HEK293 (cell line): ENCODE measurements around the gene FRMD5.

Source experiments
- CTCF ChIA-PET: fragments of 350-600 bp; formaldehyde crosslinking; extraction: SDS; loops from one replicate; lab custom pipeline; 2021; ENCODE audit warnings: antibody characterized with exemption; lab: Yijun Ruan, JAX
- POLR2A ChIA-PET: fragments of 300-600 bp; formaldehyde crosslinking; extraction: SDS; loops from one replicate; lab custom pipeline; 2020; ENCODE audit warnings: antibody characterized with exemption, inconsistent platforms; lab: Yijun Ruan, JAX
- H3K27ac ChIP-seq: fragments of 200-500 bp; sonication (Bioruptor generic); 2 replicates; pipeline ENCODE4 v1.5.1; 2014; ENCODE audit warnings: low read depth, low read length, control low read depth, inconsistent platforms; ENCODE audit errors: extremely low read depth
- H3K36me3 ChIP-seq, 2 experiments: fragments of 200-500 bp in 1 of 2; sonication (Bioruptor generic) in 1 of 2; 1 replicate in 1 of 2; 2 replicates in 1 of 2; pipeline ENCODE4 v1.5.1; 2014 to 2017; ENCODE audit warnings: inconsistent platforms in 2 of 2, low read length in 2 of 2; ENCODE audit not compliant: control insufficient read depth in 2 of 2, insufficient read depth in 1 of 2
- H3K4me1 ChIP-seq: fragments of 200-500 bp; sonication (Bioruptor generic); 2 replicates; pipeline ENCODE4 v1.5.1; 2014; ENCODE audit warnings: mild to moderate bottlenecking, low read length, inconsistent platforms; ENCODE audit not compliant: control insufficient read depth, insufficient read depth
- H3K4me3 ChIP-seq: 2 replicates; pipeline ENCODE4 v1.5.1; 2011; ENCODE audit warnings: low read depth, mild to moderate bottlenecking, control low read depth, low read length, moderate library complexity
- H3K9me3 ChIP-seq: fragments of 200-500 bp; sonication (Bioruptor generic); 2 replicates; pipeline ENCODE4 v1.5.1; 2014; ENCODE audit warnings: low read depth, low read length, inconsistent platforms; ENCODE audit not compliant: control insufficient read depth, insufficient read depth
- ELK4 ChIP-seq: IDR thresholded peaks from 2 replicates; pipeline ENCODE4 v1.6.1; 2011; ENCODE audit warnings: mild to moderate bottlenecking, low read depth, low read length, borderline replicate concordance
- KLF10 ChIP-seq: fragments of 450-650 bp; IDR thresholded peaks from 2 replicates; pipeline ENCODE4 v1.5.1; 2018; ENCODE audit warnings: missing biosample characterization, mild to moderate bottlenecking, missing genetic modification characterization
- PRDM2 ChIP-seq: fragments of 450-650 bp; formaldehyde crosslinking; IDR thresholded peaks from 2 replicates; pipeline ENCODE4 v1.5.1; 2016; ENCODE audit warnings: missing biosample characterization, missing genetic modification characterization, borderline replicate concordance
- WT1 ChIP-seq: fragments of 450-650 bp; formaldehyde crosslinking; IDR thresholded peaks from 2 replicates; pipeline ENCODE4 v1.5.1; 2016; ENCODE audit warnings: missing biosample characterization, missing genetic modification characterization
- YY1 ChIP-seq: fragments of 450-650 bp; formaldehyde crosslinking; IDR thresholded peaks from 2 replicates; pipeline ENCODE4 v1.5.1; 2018; ENCODE audit warnings: missing biosample characterization, missing genetic modification characterization
- YY2 ChIP-seq: fragments of 450-650 bp; formaldehyde crosslinking; IDR thresholded peaks from 2 replicates; pipeline ENCODE4 v1.5.1; 2016; ENCODE audit warnings: missing biosample characterization, missing genetic modification characterization
- ZBTB17 ChIP-seq: fragments of 450-650 bp; formaldehyde crosslinking; IDR thresholded peaks from 2 replicates; pipeline ENCODE4 v1.5.1; 2016; ENCODE audit warnings: missing biosample characterization, missing genetic modification characterization
- ZBTB20 ChIP-seq: fragments of 450-650 bp; formaldehyde crosslinking; IDR thresholded peaks from 2 replicates; pipeline ENCODE4 v1.5.1; 2016; ENCODE audit warnings: missing biosample characterization, missing genetic modification characterization
- ZNF16 ChIP-seq: fragments of 450-650 bp; formaldehyde crosslinking; IDR thresholded peaks from 2 replicates; pipeline ENCODE4 v1.5.1; 2016; ENCODE audit warnings: low read depth, missing biosample characterization, missing genetic modification characterization
- ZNF184 ChIP-seq: fragments of 450-650 bp; IDR thresholded peaks from 2 replicates; pipeline ENCODE4 v1.5.1; 2018; ENCODE audit warnings: missing biosample characterization, mild to moderate bottlenecking, missing genetic modification characterization
- ZNF2 ChIP-seq: fragments of 450-650 bp; formaldehyde crosslinking; IDR thresholded peaks from 2 replicates; pipeline ENCODE4 v1.5.1; 2016; ENCODE audit warnings: missing biosample characterization, missing genetic modification characterization
- ZNF350 ChIP-seq: fragments of 450-650 bp; formaldehyde crosslinking; IDR thresholded peaks from 2 replicates; pipeline ENCODE4 v1.5.0; 2017; ENCODE audit warnings: missing biosample characterization, mild to moderate bottlenecking, missing genetic modification characterization
- ZNF514 ChIP-seq: fragments of 450-650 bp; formaldehyde crosslinking; IDR thresholded peaks from 2 replicates; pipeline ENCODE4 v1.5.1; 2016; ENCODE audit warnings: missing biosample characterization, missing genetic modification characterization
- ZNF530 ChIP-seq: fragments of 450-650 bp; formaldehyde crosslinking; IDR thresholded peaks from 2 replicates; pipeline ENCODE4 v1.5.1; 2016; ENCODE audit warnings: low read depth, missing biosample characterization, missing genetic modification characterization
- ZNF544 ChIP-seq: fragments of 450-650 bp; formaldehyde crosslinking; IDR thresholded peaks from 2 replicates; pipeline ENCODE4 v1.5.0; 2017; ENCODE audit warnings: missing biosample characterization, missing genetic modification characterization
- ZNF645 ChIP-seq: fragments of 450-650 bp; formaldehyde crosslinking; IDR thresholded peaks from 2 replicates; pipeline ENCODE4; 2016; ENCODE audit warnings: missing biosample characterization, missing genetic modification characterization
- ZNF664 ChIP-seq: fragments of 450-650 bp; formaldehyde crosslinking; IDR thresholded peaks from 2 replicates; pipeline ENCODE4 v1.5.1; 2016; ENCODE audit warnings: missing biosample characterization, missing genetic modification characterization
- ZNF777 ChIP-seq: fragments of 450-650 bp; formaldehyde crosslinking; IDR thresholded peaks from 2 replicates; pipeline ENCODE4 v1.5.1; 2017; ENCODE audit warnings: missing biosample characterization, missing genetic modification characterization, borderline replicate concordance
- ZSCAN16 ChIP-seq: fragments of 450-650 bp; formaldehyde crosslinking; IDR thresholded peaks from 2 replicates; pipeline ENCODE4 v1.5.1; 2016; ENCODE audit warnings: missing biosample characterization, missing genetic modification characterization
- TF ChIP-seq, protein P1 (sequence below): fragments of 450-650 bp; formaldehyde crosslinking; IDR thresholded peaks from 2 replicates; pipeline ENCODE4 v1.5.1; 2016; ENCODE audit warnings: missing biosample characterization, missing genetic modification characterization
- TF ChIP-seq, protein P2 (sequence below): fragments of 450-650 bp; formaldehyde crosslinking; IDR thresholded peaks from 2 replicates; pipeline ENCODE4 v1.5.1; 2017; ENCODE audit warnings: missing biosample characterization, missing genetic modification characterization

FRMD5 gene

GRCh38 chr15:44045217-44045616, 149.9 kb downstream of the FRMD5 start:
- Histone ChIP-seq H3K9me3 (no peaks in the 10 kb centered on the region), H3K4me1 (no peaks in the 10 kb centered on the region), H3K4me3 (no peak overlapping the region), H3K27ac (no peak overlapping the region), H3K36me3 (no peaks in the 10 kb centered on the region)
- TF ChIP-seq PRDM2 (tag by site-specific recombination) (no peak), ZBTB20 (tag by site-specific recombination) (no peak), ZNF16 (tag by site-specific recombination) (no peak), ZNF530 (tag by site-specific recombination) (no peak)
- ChIA-PET POLR2A (no interaction called here), CTCF (interaction anchor here (0.6 to 1.1 kb wide), 2 partner anchors 21 to 22 kb away, joined by 3 to 4 read pairs; no protein-coding TSS in a partner anchor)

GRCh38 chr15:44038755-44039191, 156.3 kb downstream of the FRMD5 start:
- no peaks in the 10 kb centered on the region for H3K36me3 ChIP-seq
- H3K9me3 ChIP-seq, result no peaks in the 10 kb centered on the region
- CTCF ChIA-PET, result interaction anchor here (0.6 kb wide), 1 partner anchor 69 kb away, joined by 3 read pairs; no protein-coding TSS in a partner anchor
- peak overlapping the region; percentile 32 for H3K4me3 ChIP-seq
- POLR2A ChIA-PET, result interaction anchor here (0.7 to 1.7 kb wide), 2 partner anchors 9 to 156 kb away, joined by 3 to 6 read pairs; partner anchors contain the start of gene FRMD5
- peak overlapping the region; percentile 37; the same call in 1 of the 2 replicates for H3K27ac ChIP-seq
- no peaks in the 10 kb centered on the region for H3K4me1 ChIP-seq
- TF ChIP-seq ELK4 (no peak), ZNF645 (tag by site-specific recombination) (no peak), ZNF530 (tag by site-specific recombination) (no peak), YY2 (no peak), ZNF777 (tag by site-specific recombination) (no peak), ZSCAN16 (tag by site-specific recombination) (peak; percentile 98), ZBTB17 (tag by site-specific recombination) (peak; percentile 60), ZNF544 (tag by site-specific recombination) (no peak), KLF10 (tag by site-specific recombination) (no peak), YY1 (no peak), ZNF664 (tag by site-specific recombination) (no peak), ZNF350 (tag by site-specific recombination) (no peak), WT1 (no peak), ZNF184 (tag by site-specific recombination) (no peak), ZNF2 (tag by site-specific recombination) (no peak), ZNF514 (no peak)
- TF ChIP-seq, protein P1, sequence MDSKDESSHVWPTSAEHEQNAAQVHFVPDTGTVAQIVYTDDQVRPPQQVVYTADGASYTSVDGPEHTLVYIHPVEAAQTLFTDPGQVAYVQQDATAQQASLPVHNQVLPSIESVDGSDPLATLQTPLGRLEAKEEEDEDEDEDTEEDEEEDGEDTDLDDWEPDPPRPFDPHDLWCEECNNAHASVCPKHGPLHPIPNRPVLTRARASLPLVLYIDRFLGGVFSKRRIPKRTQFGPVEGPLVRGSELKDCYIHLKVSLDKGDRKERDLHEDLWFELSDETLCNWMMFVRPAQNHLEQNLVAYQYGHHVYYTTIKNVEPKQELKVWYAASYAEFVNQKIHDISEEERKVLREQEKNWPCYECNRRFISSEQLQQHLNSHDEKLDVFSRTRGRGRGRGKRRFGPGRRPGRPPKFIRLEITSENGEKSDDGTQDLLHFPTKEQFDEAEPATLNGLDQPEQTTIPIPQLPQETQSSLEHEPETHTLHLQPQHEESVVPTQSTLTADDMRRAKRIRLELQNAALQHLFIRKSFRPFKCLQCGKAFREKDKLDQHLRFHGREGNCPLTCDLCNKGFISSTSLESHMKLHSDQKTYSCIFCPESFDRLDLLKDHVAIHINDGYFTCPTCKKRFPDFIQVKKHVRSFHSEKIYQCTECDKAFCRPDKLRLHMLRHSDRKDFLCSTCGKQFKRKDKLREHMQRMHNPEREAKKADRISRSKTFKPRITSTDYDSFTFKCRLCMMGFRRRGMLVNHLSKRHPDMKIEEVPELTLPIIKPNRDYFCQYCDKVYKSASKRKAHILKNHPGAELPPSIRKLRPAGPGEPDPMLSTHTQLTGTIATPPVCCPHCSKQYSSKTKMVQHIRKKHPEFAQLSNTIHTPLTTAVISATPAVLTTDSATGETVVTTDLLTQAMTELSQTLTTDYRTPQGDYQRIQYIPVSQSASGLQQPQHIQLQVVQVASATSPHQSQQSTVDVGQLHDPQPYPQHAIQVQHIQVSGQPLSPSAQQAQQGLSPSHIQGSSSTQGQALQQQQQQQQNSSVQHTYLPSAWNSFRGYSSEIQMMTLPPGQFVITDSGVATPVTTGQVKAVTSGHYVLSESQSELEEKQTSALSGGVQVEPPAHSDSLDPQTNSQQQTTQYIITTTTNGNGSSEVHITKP (tag by site-specific recombination), result peak; percentile 92
- TF ChIP-seq, protein P2, sequence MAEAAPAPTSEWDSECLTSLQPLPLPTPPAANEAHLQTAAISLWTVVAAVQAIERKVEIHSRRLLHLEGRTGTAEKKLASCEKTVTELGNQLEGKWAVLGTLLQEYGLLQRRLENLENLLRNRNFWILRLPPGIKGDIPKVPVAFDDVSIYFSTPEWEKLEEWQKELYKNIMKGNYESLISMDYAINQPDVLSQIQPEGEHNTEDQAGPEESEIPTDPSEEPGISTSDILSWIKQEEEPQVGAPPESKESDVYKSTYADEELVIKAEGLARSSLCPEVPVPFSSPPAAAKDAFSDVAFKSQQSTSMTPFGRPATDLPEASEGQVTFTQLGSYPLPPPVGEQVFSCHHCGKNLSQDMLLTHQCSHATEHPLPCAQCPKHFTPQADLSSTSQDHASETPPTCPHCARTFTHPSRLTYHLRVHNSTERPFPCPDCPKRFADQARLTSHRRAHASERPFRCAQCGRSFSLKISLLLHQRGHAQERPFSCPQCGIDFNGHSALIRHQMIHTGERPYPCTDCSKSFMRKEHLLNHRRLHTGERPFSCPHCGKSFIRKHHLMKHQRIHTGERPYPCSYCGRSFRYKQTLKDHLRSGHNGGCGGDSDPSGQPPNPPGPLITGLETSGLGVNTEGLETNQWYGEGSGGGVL (tag by site-specific recombination), result no peak
